Mesenteric fat pad (tissue), 1 donor: ENCODE results near the gene NEK8. TPM values are rescaled to one million over a fixed set of nuclear protein-coding genes. Genes with fewer than 3 reads are reported as not detected.

Source experiments
- DNase-seq: peaks from one replicate; pipeline ENCODE4 v3.0.0-alpha.2; 2020; ENCODE audit warnings: low spot score
- total RNA-seq: library from RNA; stranded (reverse); fragmentation: NEBNext Ultra II Directional; extraction: Animal tissue kit (Norgen Biotek cat#: 25700); gene quantifications from one replicate; pipeline ENCODE4 v1.2.1, GENCODE V29; 2021
- donor health status: DM: yes; HTN: yes; CAD: no.

NEK8 gene
- total RNA-seq, 1 donor from 2014 or later = 2.3 TPM

DNA sequence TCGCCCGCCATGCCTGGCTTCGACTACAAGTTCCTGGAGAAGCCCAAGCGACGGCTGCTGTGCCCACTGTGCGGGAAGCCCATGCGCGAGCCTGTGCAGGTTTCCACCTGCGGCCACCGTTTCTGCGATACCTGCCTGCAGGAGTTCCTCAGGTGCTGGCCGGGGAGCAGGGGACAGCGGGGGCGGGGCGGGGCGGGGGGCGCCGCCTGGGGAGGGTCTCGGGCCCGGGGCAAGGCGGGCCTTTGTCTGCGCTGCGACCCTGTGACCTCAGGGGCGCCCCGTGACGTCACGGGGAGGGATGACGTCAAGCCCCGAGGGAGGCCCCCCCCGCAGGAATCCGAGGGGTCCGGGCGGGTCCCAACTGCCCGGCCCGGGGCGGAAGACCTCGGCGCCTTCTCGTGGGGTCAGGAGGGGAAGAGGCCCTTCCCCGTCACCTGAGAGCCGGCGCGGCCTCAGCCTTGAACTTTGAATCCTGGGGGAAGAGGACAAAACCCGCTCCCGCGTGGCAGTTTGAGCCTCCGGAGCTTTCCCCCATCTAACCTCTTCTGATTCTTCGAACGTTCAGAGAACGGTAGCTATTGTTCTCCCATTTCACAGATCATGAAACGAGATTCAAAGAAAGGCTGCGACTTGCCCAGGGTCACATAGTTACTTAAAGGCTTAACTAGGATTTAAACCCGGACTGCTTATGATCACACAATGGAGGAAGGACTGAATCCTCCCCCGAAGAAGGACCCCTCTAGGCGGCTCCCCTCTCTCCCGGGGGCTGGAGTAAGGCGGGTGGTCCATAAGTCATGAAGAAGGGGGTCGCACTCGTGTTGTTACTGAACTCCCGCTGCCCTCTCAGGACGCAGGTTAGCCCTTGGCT, 15.8 kb downstream of the NEK8 start:
- no peak for DNase-seq

DNA sequence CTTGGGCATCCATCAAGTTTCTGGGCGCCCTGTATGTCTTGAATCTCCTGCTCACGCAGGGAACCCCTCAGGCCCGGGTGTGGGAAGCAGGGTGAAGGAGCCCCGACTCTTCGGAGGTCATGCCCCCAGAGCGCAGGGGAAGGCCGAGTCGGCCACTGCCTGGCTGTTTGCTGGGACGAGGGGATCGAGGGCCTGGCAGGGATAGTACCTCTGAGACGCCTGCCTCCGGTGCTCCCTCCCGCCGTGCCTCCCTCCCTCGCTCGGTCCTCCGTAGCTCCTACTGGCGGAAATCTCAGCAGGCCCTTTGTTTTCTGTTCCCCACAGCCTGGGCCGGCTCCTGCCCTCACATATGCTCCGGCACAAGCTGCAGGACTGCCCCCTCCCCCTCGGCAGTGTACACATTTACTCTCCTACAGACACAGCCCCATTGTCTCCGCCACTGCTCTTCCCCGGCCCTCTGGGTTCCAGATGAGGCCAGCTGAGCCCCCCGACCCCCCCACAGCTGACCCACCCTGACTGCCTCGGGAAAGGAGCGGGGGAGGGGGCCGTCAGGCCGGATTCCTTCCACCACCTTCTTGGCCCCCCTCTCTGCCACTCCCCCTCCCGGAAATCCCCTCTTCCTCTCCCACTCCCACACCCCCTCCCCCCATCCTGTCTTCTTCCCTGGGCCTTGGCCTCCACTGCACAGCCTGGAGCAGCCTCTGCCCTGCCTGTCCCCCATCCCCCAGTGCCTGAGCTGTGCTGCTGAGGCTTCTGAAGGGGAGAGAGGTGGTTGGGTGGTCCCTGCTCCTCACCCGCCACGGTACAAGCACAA, 16.6 kb downstream of the NEK8 start:
- no peak for DNase-seq

- DNase-seq = no peak
Measured at GRCh38 chr17:28745786-28746411, 17.3 kb downstream of the NEK8 start.

GRCh38 chr17:28746611-28747050, 18.0 kb downstream of the NEK8 start:
- no peak for DNase-seq

DNA sequence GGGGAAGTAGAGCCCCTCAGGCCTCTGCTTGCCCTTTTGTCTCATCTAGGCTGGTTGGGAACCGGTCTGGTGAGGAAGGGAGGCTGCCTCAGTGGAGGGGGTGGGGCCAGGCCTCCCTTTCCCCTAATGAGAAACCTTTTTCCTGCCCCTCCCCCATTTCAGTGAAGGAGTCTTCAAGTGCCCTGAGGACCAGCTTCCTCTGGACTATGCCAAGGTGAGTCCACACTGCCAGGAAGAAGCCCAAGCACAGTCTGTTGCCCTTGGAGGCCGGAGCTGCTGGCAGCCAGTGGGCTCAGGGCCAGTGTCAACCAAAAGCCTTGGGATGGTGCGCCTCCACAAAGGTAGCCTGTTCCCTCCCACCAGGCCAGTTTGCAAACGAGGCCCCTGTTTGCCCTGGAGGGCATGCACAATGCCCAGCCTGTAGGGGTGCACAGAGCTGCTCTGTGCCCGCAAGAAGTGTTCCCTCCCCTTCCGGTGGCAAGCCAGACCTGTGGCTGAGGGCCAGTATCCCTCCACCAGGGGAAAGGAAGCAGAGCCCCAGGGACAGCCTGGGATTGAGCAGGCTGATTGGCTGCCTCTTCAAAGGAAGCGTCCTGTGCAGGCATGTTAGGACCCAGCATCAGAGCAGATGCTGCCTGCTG, 18.6 kb downstream of the NEK8 start:
- no peak for DNase-seq

- no peak for DNase-seq
Measured at GRCh38 chr17:28747801-28748750, 19.5 kb downstream of the NEK8 start.

GRCh38 chr17:28748852-28749515, 20.4 kb downstream of the NEK8 start:
- no peak for DNase-seq

DNA sequence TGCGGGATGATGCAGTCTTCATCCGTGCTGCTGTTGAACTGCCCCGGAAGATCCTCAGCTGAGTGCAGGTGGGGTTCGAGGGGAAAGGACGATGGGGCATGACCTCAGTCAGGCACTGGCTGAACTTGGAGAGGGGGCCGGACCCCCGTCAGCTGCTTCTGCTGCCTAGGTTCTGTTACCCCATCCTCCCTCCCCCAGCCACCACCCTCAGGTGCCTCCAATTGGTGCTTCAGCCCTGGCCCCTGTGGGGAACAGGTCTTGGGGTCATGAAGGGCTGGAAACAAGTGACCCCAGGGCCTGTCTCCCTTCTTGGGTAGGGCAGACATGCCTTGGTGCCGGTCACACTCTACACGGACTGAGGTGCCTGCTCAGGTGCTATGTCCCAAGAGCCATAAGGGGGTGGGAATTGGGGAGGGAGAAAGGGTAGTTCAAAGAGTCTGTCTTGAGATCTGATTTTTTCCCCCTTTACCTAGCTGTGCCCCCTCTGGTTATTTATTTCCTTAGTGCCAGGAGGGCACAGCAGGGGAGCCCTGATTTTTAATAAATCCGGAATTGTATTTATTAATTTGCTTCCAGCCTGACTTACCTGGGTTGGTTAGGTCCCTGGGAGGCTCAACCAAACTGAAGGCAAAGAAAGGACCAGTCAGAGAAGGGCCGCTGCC, 21.1 kb downstream of the NEK8 start:
- no peak for DNase-seq

DNA sequence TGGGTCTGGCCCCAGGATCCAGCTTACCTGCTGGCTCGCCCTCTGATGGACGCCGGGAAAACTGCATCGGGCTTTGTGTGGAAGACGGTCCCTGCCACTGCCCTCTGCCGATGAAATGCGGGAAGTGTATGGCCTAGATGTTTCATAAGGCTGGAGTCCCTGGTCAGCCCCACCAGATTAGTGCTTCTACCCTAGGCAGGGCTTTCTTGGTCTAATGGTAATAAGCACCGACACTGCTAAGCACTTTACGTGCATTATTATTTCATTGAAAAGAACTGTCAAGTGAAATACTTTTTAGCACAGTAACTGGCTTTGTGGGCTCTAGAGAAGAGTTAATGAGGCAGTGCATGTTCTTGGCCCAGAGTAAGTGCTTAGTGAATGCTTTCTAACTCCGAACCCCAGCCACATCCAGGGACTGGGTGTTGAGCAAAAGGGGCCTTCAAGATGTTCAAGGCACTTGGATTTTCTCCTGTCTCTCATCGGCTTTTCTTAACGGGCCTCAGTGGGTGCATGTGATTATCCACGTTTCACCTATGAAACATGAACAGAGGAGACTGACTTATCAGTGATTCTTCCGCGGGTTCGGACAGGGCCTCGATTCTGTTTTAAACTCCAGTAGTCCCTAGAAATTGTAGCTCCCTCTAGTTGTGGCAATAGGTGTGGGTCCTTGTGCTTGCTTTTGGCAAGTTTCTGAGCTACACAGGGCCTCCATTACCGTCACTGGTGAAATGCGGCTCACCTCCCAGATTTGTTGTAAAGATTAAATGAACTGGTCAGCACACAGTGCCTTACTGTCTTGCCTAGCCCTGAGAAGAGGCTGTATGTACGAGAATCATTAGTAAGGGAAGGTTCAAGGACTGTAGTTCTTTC, 21.8 kb downstream of the NEK8 start:
- peak; percentile 95 for DNase-seq

GRCh38 chr17:28751600-28752366, 23.2 kb downstream of the NEK8 start:
- no peak for DNase-seq

DNA sequence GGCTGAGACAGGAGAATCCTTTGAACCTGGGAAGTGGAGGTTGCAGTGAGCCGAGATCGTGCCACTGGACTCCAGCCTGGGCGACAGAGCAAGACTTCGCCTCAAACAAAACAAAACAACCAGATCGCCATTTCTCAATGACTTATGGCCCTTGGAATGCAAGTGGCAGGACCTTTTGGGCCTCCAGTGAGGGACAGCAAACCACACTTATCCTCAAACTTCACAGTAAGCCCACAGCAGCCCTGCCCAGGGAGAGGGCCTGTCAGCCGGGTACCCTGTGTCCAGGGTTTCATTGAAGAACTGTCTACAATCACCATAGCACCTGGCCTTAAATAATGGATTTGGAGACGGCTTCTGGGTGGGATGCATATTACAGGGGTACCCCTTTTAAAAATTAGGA, 26.9 kb downstream of the NEK8 start:
- DNase-seq = no peak

GRCh38 chr17:28756049-28756804, 27.6 kb downstream of the NEK8 start:
- no peak for DNase-seq

DNA sequence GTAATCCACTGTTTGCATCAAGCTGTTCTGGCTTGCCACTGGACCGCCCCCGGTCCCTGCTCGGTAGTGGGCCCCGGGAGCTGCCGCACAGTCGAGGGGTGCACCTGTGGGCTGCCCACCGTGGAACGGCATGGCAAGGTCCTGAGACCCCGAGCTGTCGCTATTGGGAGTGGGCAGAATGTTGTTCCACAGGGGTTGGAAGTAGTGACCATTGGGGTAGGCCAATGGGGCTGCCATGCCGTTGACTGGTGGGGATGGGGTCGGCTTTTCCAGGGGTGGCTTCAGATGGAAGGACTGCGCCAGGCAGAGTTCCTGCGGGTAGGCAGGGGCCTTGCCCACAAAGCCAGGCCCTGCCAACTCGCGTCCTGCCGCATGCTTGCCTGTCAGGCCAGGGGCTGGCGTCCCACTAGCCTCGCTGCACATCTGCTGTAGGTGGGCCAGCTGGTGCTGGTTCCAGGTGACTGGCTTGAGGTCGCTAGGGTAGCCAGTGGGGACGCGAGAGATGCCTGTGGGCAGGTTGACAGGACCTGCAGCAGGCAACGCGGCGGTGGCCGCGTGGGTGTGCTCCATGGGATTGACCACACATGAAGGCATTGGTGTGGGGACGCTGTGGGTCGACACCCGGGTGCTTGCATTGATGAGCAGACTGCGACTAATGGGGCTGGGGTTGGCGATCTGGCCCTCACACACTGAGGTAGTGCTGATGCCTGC, 30.0 kb downstream of the NEK8 start:
- peak; percentile 82 for DNase-seq

DNA sequence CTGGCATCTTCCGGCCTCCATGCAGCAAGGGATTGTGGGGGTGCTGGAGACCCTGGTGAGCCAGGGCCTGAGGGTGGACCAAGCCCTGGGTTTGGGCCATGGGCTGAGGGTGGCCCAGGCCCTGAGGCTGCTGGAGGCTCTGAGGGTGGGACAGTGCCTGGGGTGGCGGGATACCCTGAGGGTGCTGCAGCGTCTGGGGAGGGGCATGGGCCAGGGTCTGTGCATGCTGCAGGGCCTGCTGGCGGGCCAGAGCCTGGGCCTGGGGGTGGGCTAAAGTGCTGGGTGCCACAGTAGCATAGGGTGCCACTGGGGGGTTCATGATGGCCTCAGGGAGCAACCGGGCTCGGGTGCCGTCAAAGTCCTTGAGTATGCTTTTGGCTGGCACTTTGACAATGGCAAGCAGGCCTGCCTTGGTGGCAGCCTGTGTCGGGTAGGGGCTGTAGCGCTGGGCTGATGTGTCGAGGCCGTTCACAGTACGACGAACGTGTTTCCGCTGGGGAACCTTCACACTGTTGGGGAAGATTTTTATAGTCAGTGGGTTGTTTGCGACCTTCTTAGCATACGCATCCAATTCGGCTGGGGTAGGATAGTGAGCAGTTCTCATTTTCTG, 30.8 kb downstream of the NEK8 start:
- peak; percentile 78 for DNase-seq
